GM12891 (cell line): Measurements from ENCODE around the gene ID2.
"Not testable (repeated sequence)": the region's sequence is repeated elsewhere in the genome, so short reads cannot be mapped to it uniquely, and the experiment has no call there.

ENCODE experiments used
- DNase-seq: peaks from one replicate; pipeline ENCODE4 v3.0.0; 2011; ENCODE audit warnings: low spot score; ENCODE audit not compliant: insufficient read length
- FAIRE-seq: peaks from 2 replicates; lab custom pipeline; 2011; peaks lifted over from hg19 to GRCh38; lab: Jason Lieb, UNC
- PAX5 ChIP-seq: IDR thresholded peaks from 2 replicates; pipeline ENCODE4 v1.6.1; 2011; ENCODE audit warnings: low read length, moderate library complexity, mild to moderate bottlenecking; ENCODE audit not compliant: insufficient read depth, severe bottlenecking
- POLR2A ChIP-seq: IDR thresholded peaks from 2 replicates; pipeline ENCODE4 v1.6.1; 2011; ENCODE audit warnings: low read depth, low read length, control low read depth
- POLR2AphosphoS5 ChIP-seq: IDR thresholded peaks from 2 replicates; pipeline ENCODE4 v1.6.1; 2011; ENCODE audit warnings: low read depth, low read length, control low read depth
- POU2F2 ChIP-seq: IDR thresholded peaks from 2 replicates; pipeline ENCODE4 v1.6.1; 2011; ENCODE audit warnings: low read depth, mild to moderate bottlenecking, control low read depth, low read length, moderate library complexity
- SPI1 ChIP-seq: IDR thresholded peaks from 2 replicates; pipeline ENCODE4 v1.6.1; 2011; ENCODE audit warnings: low read depth, low read length, control low read depth
- TAF1 ChIP-seq: IDR thresholded peaks from 2 replicates; pipeline ENCODE4 v1.6.1; 2011; ENCODE audit warnings: low read depth, low read length, control low read depth

Gene ID2

GRCh38 chr2:8719528-8719927, 37.7 kb downstream of the ID2 start:
- DNase-seq = no peak
- FAIRE-seq = no peak
- TF ChIP-seq TAF1 (no peak), POU2F2 (no peak)

- TF ChIP-seq POU2F2 (no peak), SPI1 (no peak), PAX5 (no peak), POLR2AphosphoS5 (no peak), TAF1 (no peak), POLR2A (no peak)
- FAIRE-seq = no peak
These were observed 38.9 kb downstream of the ID2 start for GRCh38 chr2:8720741-8721140.

GRCh38 chr2:8721410-8721809, 39.6 kb downstream of the ID2 start:
- TF ChIP-seq PAX5 (no peak), SPI1 (no peak), TAF1 (no peak), POU2F2 (no peak), POLR2A (no peak), POLR2AphosphoS5 (no peak)
- no peak for FAIRE-seq

More at GRCh38 chr2:8720741-8721140, 38.9 kb downstream of the ID2 start:
- no peak for DNase-seq

DNA sequence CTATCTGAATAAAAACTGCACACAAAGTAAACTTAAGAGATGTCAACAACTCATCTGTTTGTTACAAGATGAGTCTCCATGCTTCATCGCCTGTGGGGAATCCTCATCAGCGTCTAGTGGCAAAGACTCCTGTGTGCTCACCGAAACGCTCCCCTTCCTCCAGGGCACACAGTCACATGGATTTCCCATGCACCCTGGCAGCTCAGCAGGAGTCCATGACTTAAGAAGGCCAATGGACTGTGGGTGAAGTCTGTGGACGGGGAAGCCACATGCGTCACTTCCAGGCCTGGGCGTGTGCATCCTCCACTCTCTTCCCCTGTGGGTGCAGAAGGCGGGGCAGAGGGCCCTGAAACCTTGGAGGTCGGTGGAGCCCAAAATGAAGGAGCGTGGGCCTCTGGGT, 41.1 kb downstream of the ID2 start:
- TF ChIP-seq TAF1 (no peak), POLR2A (no peak), POLR2AphosphoS5 (no peak), PAX5 (no peak), SPI1 (no peak), POU2F2 (no peak)
- DNase-seq (no peak), FAIRE-seq (no peak)

More at GRCh38 chr2:8721410-8721809, 39.6 kb downstream of the ID2 start:
- DNase-seq = no peak

DNA sequence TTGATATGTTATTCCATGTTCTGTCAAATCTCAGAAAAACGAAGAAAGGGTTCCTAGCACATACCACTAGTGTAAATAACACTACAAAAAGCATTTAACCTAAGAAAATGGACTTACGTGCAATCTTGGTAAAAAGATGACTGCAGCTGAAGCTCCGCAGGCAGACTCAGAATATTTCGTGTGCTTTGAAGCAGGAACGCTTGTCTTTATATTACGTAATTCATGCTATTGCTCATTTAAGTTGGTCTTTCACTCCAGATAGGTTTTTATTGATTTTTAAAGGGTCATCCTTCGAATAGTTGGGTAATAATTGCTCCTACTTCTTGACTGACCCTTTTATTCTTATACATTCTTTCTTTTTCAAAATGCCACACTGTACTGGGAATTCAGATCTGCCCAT, 44.0 kb downstream of the ID2 start:
- TF ChIP-seq POLR2A = no peak
- no peak for TF ChIP-seq POU2F2
- no peak for TF ChIP-seq PAX5
- no peak for TF ChIP-seq SPI1
- TF ChIP-seq TAF1 = no peak
- no peak for TF ChIP-seq POLR2AphosphoS5
- DNase-seq (no peak), FAIRE-seq (no peak)

DNA sequence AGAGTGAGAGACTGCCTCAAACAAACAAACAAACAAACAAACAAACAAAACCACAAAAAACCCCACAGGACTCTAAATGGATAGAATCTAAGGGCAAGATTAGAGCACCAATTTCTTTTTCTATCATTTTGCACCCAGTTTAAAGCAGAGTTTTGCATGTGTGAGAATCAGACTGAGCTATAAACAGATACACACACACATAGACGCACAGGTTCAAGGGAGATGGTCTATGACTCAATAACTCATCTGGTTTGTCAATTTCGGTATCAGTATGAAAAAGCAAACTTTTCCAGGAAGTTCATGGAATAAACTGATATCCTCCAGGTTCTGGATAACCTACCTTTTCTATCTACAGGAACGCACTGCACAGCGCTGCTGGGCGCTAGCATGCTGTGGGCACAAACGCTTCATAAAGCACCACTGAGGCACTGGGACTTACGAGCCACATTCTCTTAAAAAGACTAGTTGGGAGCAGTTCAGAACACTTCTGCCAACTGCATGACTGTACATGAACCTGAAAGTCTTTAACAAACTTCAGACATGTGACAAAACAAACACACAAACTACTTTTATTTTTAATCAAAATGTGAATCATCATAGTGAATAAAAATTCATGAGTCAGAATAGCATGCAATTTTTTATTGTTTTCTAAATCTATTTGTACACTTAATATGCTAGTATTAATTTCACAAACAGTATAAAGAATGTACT, 46.6 kb downstream of the ID2 start:
- TF ChIP-seq POLR2AphosphoS5 (no peak), POLR2A (no peak)
- FAIRE-seq (no peak), DNase-seq (no peak)

- FAIRE-seq, DNase-seq: not testable (repeated sequence)
These were observed 47.2 kb downstream of the ID2 start for GRCh38 chr2:8729101-8729500.

DNA sequence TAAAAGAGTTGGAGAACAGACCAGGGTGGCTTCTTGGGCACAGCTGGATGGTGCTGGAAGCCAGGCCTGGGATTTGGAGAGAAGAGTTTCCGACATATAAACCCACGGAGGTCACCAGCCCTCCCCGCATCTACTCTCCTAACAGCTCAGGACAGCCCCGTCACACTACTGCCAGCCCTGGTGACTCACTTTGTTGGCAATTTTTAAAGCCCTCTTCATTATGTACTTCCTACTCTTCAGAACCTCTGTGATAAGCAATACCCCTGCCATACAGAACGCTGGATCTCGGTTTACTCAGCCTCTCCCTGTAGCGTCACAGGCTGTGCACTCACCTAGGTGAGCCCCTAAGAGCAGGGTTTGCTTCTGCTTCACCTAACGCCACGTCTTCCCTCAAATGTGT, 48.1 kb downstream of the ID2 start:
- no peak for DNase-seq
- no peak for FAIRE-seq
- no peak for TF ChIP-seq PAX5
- no peak for TF ChIP-seq POLR2A
- TF ChIP-seq POLR2AphosphoS5 = no peak
- no peak for TF ChIP-seq TAF1
- TF ChIP-seq SPI1 = no peak
- TF ChIP-seq POU2F2 = no peak

- TF ChIP-seq POLR2AphosphoS5 (no peak), SPI1 (no peak), TAF1 (no peak), POU2F2 (no peak), PAX5 (no peak), POLR2A (no peak)
- no peak for DNase-seq
- no peak for FAIRE-seq
These were observed 50.7 kb downstream of the ID2 start for GRCh38 chr2:8732601-8733000.
